Mucosa of descending colon (tissue), 3 donors: Measurements from ENCODE around the gene IGSF1. TPM values are rescaled to one million over a fixed set of nuclear protein-coding genes. Genes with fewer than 3 reads are reported as not detected.

Experiments used
- ATAC-seq: fragments of 200-7000 bp; cut with Tn5 transposase; one replicate; pipeline ENCODE4 v1.9.1; 2020; ENCODE audit warnings: mild to moderate bottlenecking, moderate library complexity
- DNase-seq, 3 donors: peaks; one replicate each; pipeline ENCODE4 v3.0.0-alpha.2; 2020
- H3K36me3 ChIP-seq: fragments of 200-600 bp; one replicate; pipeline ENCODE4 v1.8.0; 2021; ENCODE audit warnings: low read depth, mild to moderate bottlenecking
- H3K4me1 ChIP-seq: fragments of 200-600 bp; one replicate; pipeline ENCODE4 v1.8.0; 2021; ENCODE audit warnings: low read depth, mild to moderate bottlenecking
- H3K4me3 ChIP-seq: fragments of 200-600 bp; one replicate; pipeline ENCODE4 v1.8.0; 2021; ENCODE audit warnings: mild to moderate bottlenecking
- H3K9me3 ChIP-seq: fragments of 200-600 bp; one replicate; pipeline ENCODE4 v1.8.0; 2021; ENCODE audit warnings: mild to moderate bottlenecking
- intact Hi-C, 2 donors: fragments of 100-400 bp; cut with DNase I in 1 of 2; cut with micrococcal nuclease in 1 of 2; formaldehyde crosslinking; loops; one replicate each; pipeline versions ENCODE4 v1.11.0 to v1.11.1; 2022; cut with DNase I, micrococcal nuclease
- total RNA-seq, 3 donors: library from RNA; stranded (reverse); fragmentation: NEBNext Ultra II Directional in 2 of 3; extraction: Animal tissue kit (Norgen Biotek cat#: 25700) in 2 of 3; gene quantifications; one replicate each; pipeline versions ENCODE4 v1.2.1 to v1.2.4, GENCODE V29; 2021 to 2023
- TF ChIP-seq, protein P1 (sequence below): fragments of 200-600 bp; IDR thresholded peaks from one replicate; pipeline ENCODE4 v1.8.0; 2022; ENCODE audit warnings: antibody characterized with exemption, mild to moderate bottlenecking
- donor health status: DM: no; HTN: no; CAD: no; lungs with moderate emphysema.
- donor health status: DM: no; HTN: no; CAD: no.
- donor health status: DM: no; HTN: yes; CAD: no.

Gene IGSF1
- total RNA-seq, 3 donors from 2014 or later: 0.12 to 0.66 TPM; not detected in 1

DNA sequence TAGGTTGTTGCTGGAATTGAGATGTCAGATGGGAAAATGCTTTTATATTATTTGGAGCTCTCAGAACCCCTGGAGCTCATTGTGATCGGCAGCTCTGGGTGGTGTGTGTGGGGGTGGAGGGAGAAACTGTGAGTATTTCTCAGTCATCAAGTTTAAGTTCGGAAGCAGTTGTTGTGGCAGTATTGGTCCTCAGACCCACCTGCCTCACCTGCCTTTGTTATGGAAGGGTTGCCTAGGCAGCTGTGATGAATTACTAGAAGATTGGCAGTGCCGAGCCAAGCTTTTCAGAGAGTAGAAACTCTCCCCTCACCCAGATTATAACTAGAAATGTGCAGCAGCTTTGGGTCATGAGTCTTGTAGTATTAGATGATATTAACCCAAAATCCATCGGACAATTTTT is 9.5 kb downstream of the IGSF1 start:
- Histone ChIP-seq H3K4me3 (no peak overlapping the region), H3K9me3 (no peaks in the 10 kb centered on the region), H3K36me3 (no peaks in the 10 kb centered on the region), H3K4me1 (no peaks in the 10 kb centered on the region)
- TF ChIP-seq, protein P1, sequence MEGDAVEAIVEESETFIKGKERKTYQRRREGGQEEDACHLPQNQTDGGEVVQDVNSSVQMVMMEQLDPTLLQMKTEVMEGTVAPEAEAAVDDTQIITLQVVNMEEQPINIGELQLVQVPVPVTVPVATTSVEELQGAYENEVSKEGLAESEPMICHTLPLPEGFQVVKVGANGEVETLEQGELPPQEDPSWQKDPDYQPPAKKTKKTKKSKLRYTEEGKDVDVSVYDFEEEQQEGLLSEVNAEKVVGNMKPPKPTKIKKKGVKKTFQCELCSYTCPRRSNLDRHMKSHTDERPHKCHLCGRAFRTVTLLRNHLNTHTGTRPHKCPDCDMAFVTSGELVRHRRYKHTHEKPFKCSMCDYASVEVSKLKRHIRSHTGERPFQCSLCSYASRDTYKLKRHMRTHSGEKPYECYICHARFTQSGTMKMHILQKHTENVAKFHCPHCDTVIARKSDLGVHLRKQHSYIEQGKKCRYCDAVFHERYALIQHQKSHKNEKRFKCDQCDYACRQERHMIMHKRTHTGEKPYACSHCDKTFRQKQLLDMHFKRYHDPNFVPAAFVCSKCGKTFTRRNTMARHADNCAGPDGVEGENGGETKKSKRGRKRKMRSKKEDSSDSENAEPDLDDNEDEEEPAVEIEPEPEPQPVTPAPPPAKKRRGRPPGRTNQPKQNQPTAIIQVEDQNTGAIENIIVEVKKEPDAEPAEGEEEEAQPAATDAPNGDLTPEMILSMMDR: no peak
- ATAC-seq (no peak), DNase-seq (no peak)
- intact Hi-C loops: no loop called here

DNA sequence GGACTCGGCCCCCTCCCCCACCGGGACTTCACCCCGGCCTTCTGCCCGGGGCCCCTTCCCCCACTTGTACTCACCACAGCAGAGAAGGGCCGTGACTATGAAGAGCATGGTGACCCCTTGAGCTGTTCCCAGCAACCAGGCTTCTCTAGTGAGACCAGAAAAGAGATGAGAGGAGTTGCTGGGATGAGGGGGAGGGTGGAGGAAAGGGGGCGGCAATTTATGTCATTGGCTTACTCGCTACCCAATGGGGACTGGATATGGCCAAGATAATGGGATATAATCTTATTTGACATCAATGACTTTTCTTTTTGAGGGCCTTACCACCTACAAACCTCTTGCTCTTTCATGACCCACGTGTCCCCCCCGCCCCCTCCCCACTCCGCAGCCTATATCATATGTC is 9.9 kb downstream of the IGSF1 start:
- ATAC-seq (no peak), DNase-seq (no peak)
- Histone ChIP-seq H3K36me3 (no peaks in the 10 kb centered on the region), H3K4me3 (no peak overlapping the region), H3K9me3 (no peaks in the 10 kb centered on the region), H3K4me1 (no peaks in the 10 kb centered on the region)
- TF ChIP-seq, protein P1: no peak
- intact Hi-C loops: no loop called here

DNA sequence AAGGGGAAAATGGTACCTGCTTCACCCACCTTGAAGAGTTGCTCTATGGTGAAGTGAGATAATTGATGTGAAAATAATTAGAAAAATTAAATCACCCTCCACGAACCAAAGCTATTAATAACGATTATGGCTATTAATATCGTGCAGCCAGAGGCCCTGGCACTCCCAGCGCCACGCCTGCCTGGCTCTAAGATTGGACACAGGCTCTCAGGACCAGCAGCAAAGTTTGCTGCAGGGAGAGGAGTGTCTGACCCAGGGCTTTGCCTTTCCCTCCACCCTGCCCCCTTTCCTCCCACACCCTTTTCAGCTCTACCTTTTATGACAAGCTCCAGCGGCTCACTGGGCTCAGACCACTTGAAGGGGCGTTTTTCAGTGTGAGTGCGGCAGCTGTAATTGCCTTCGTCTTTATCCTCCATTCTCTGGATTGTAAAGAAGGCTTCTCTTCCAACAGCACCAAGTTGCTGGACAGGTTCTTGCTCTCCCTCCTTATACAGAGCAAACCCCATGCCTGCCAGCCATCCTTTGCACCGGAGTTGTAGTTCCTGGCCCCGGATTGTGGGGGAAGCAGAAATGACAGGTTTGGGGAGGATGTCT is 11.5 kb downstream of the IGSF1 start:
- TF ChIP-seq, protein P1: no peak
- no peaks in the 10 kb centered on the region for H3K36me3 ChIP-seq
- no peaks in the 10 kb centered on the region for H3K9me3 ChIP-seq
- ATAC-seq (no peak), DNase-seq (no peak)
- intact Hi-C loops: no loop called here
- H3K4me3 ChIP-seq: no peak overlapping the region
- H3K4me1 ChIP-seq: no peaks in the 10 kb centered on the region

DNA sequence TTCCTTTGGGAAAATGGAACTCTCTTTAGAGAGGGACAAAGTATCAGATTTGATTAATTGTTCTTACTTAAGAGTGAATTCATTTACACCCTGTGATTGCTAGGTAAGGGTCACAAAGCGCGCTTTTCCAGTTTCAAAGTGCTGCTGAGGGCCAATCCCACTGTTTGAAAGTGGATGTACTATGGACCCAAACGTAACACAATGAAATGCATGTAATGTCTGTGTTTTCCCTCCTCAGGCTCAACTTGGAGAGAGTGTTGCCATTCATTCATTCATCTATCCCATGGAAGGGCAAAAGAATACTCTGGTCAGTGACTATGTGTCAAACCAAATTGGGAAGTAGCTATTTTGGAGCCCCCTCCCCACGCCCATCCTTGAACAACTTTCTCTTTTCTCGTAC is 16.1 kb downstream of the IGSF1 start:
- H3K4me1 ChIP-seq: no peaks in the 10 kb centered on the region
- H3K9me3 ChIP-seq: no peaks in the 10 kb centered on the region
- intact Hi-C loops: no loop called here
- no peaks in the 10 kb centered on the region for H3K36me3 ChIP-seq
- DNase-seq (no peak), ATAC-seq (no peak)
- TF ChIP-seq, protein P1: no peak
- H3K4me3 ChIP-seq: no peak overlapping the region

DNA sequence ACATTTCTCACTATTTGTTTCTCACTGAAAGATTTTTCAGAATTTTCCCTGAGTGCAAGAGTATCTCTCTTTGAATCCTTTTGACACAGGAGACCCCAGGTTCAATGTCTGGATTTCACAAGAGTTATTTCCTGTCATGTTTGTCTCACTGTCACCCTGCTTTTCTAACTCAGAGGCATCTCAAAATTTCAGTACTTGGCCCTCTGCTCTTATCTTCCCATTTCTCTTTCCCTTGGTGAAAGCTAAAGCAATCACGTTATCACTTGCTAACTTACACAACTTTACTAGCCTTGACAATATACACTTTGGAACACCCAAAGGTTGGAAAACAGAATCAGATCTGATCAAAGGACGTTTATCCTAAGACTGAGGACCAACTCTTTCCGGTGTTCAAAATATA is 17.3 kb downstream of the IGSF1 start:
- no peak for DNase-seq
- intact Hi-C loops: no loop called here
- H3K4me1 ChIP-seq: no peaks in the 10 kb centered on the region
- no peak for ATAC-seq
- H3K36me3 ChIP-seq: no peaks in the 10 kb centered on the region
- TF ChIP-seq, protein P1: no peak
- H3K4me3 ChIP-seq: no peak overlapping the region
- no peaks in the 10 kb centered on the region for H3K9me3 ChIP-seq

DNA sequence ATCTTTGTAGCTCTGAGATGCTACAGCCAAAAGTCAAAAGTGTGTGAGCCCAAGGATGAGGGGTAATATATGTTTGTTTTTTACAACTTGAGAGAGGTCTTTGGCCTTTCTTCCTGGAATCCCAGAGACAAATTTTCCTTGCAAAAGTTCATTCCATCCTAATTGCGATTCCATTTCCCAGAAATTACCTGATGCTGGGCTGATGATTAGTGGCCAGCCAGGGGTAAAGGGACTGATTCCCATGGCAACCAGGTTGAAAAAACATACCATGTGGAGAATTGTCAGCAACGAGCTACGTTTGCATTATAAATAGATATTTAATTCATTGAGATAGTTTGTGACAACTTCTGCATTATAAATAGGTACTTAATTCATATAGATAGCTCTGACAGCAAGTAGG is 17.8 kb downstream of the IGSF1 start:
- ATAC-seq (no peak), DNase-seq (no peak)
- H3K36me3 ChIP-seq: no peaks in the 10 kb centered on the region
- H3K4me3 ChIP-seq: no peak overlapping the region
- H3K9me3 ChIP-seq: no peaks in the 10 kb centered on the region
- TF ChIP-seq, protein P1: no peak
- no peaks in the 10 kb centered on the region for H3K4me1 ChIP-seq
- intact Hi-C loops: no loop called here
